Bronchial epithelial cell (primary cell): ENCODE results near the gene PAK4. TPM values are rescaled to one million over a fixed set of nuclear protein-coding genes. Genes with fewer than 3 reads are reported as not detected.

Experiments used
- DNase-seq: peaks from one replicate; pipeline ENCODE4 v3.0.0-alpha.2; 2010; ENCODE audit warnings: low read depth
- FAIRE-seq: peaks from 2 replicates; lab custom pipeline; 2011; peaks lifted over from hg19 to GRCh38; lab: Jason Lieb, UNC
- H3K27me3 ChIP-seq: 2 replicates; pipeline ENCODE4 v1.5.1; 2011; ENCODE audit warnings: low read length; ENCODE audit not compliant: control insufficient read depth, insufficient read depth
- H3K36me3 ChIP-seq: 2 replicates; pipeline ENCODE4 v1.5.1; 2011; ENCODE audit warnings: low read length; ENCODE audit not compliant: control insufficient read depth, insufficient read depth
- H3K4me3 ChIP-seq: 2 replicates; pipeline ENCODE4 v1.5.1; 2011; ENCODE audit warnings: mild to moderate bottlenecking, low read depth, low read length, control low read depth
- total RNA-seq: library from RNA; depleted of rRNA; stranded (reverse); fragments of >200 nt; gene quantifications from 2 replicates; pipeline ENCODE4 v1.2.1, GENCODE V29; 2014
- TF ChIP-seq, protein P1 (sequence below): IDR thresholded peaks from 2 replicates; pipeline ENCODE4 v1.5.1; 2011; ENCODE audit warnings: mild to moderate bottlenecking, moderate library complexity, low read length, control low read depth, inconsistent platforms; ENCODE audit not compliant: insufficient read depth, severe bottlenecking

PAK4 gene
- total RNA-seq, 1 donor from 2014 or later, result 4.5 TPM

DNA sequence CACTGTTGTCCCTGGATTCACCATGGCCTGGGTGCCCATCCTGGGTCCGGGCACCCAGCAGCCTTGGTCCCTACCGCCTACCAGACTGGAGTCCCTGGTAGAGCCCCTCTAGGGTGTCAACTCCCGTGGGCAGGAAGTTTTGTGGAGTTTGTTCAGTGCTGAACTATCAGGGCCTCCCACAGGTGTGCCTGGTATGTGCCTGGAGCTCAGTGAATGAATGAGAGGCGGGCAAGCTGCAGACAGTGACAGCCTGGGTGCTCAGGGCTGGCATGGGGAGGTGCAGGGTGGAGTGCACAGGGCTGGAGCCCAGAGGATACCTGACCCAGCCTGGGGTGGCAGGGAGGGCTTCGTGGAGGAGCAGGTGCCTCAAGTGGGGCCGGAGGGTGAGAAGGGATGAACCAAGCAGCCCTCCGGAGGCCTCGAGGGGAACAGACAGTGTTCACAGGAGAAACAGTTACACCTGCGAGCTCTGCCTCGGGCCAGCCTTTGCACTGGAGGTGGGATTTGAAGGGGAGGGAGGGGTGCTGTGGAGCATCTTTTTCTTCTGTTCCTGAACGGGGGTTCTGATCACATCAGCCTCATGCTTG is 29.6 kb downstream of the PAK4 start:
- no peak for DNase-seq
- Histone ChIP-seq H3K4me3 (no peak overlapping the region), H3K36me3 (no peaks in the 10 kb centered on the region), H3K27me3 (no peaks in the 10 kb centered on the region)
- no peak for FAIRE-seq
- TF ChIP-seq, protein P1, sequence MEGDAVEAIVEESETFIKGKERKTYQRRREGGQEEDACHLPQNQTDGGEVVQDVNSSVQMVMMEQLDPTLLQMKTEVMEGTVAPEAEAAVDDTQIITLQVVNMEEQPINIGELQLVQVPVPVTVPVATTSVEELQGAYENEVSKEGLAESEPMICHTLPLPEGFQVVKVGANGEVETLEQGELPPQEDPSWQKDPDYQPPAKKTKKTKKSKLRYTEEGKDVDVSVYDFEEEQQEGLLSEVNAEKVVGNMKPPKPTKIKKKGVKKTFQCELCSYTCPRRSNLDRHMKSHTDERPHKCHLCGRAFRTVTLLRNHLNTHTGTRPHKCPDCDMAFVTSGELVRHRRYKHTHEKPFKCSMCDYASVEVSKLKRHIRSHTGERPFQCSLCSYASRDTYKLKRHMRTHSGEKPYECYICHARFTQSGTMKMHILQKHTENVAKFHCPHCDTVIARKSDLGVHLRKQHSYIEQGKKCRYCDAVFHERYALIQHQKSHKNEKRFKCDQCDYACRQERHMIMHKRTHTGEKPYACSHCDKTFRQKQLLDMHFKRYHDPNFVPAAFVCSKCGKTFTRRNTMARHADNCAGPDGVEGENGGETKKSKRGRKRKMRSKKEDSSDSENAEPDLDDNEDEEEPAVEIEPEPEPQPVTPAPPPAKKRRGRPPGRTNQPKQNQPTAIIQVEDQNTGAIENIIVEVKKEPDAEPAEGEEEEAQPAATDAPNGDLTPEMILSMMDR, result no peak

GRCh38 chr19:39155741-39156140 is 30.2 kb downstream of the PAK4 start:
- Histone ChIP-seq H3K36me3 (no peaks in the 10 kb centered on the region), H3K27me3 (no peaks in the 10 kb centered on the region), H3K4me3 (no peak overlapping the region)
- DNase-seq (no peak), FAIRE-seq (no peak)
- TF ChIP-seq, protein P1, result no peak

- Histone ChIP-seq H3K36me3 (no peaks in the 10 kb centered on the region), H3K4me3 (peak overlapping the region; percentile 11), H3K27me3 (no peaks in the 10 kb centered on the region)
- FAIRE-seq (peak; percentile 73), DNase-seq (peak; percentile 11)
- TF ChIP-seq, protein P1, result no peak
These were observed 31.0 kb downstream of the PAK4 start for GRCh38 chr19:39156326-39157230.

DNA sequence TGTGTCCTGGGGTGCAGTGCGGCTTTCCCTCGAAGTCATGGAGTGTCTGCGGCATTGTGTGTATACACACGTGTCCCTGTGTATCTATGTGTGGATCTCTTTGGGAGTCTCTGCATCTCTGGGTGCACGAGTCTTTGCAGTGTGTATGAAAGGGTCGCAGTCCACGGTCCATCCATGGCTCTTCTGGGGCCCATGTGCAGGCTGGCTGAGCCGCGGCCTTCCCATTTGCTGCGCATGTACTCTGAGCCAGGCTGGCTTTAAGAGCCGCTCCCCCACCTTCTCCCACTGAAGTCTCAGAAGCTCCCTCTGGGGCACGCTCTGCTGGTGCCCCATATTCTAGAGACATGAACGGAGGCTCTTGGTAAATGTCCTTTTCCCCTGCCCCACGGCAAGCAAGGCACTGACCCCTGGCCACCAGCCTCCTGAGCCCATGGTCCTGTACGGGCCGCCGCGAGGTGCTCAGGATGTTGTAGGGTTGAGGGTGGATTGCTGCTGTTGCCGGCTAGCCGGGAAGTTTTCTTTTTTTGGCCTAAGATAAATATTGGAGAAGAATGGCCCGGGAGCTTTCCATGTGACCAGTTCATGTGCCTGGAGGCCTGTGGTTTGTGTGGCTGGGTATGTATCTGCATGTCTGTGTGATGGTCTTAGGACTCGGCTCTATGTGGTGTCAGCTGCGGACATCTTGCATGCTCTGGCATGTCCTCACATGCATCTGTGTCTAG is 31.9 kb downstream of the PAK4 start:
- Histone ChIP-seq H3K4me3 (no peak overlapping the region), H3K27me3 (no peaks in the 10 kb centered on the region), H3K36me3 (no peaks in the 10 kb centered on the region)
- TF ChIP-seq, protein P1, result no peak
- FAIRE-seq, result no peak
- no peak for DNase-seq

DNA sequence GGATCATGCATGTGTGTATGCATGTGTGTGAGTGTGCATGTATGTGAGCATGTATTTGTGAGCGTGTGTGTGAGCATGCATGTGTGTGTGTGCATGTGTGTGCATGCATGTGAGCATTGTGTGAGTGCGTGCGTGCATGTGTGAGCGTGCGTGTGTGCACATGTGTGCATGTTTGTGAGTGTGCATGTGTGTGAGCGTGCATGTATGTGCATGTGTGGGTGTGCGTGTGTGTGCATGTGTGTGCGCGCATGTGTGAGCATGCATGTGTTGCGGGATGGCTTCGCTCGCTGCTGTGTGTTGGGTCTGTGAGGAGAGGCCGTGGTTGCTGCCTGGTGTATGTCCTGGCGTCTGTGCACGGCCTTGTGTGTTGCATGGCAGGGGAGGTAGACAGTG is 32.4 kb downstream of the PAK4 start:
- no peaks in the 10 kb centered on the region for H3K27me3 ChIP-seq
- no peaks in the 10 kb centered on the region for H3K36me3 ChIP-seq
- TF ChIP-seq, protein P1, result no peak
- no peak for DNase-seq
- H3K4me3 ChIP-seq, result no peak overlapping the region
- peak; percentile 99 for FAIRE-seq
